HG03196 (cell line): Measurements from ENCODE around the gene TMEM143.
"Not testable (repeated sequence)": the region's sequence is repeated elsewhere in the genome, so short reads cannot be mapped to it uniquely, and the experiment has no call there.

ENCODE experiments used
- ATAC-seq: cut with Tn5 transposase; IDR thresholded peaks from one replicate; pipeline ENCODE4 v1.9.1; 2021; ENCODE audit not compliant: unreplicated experiment

TMEM143 gene

DNA sequence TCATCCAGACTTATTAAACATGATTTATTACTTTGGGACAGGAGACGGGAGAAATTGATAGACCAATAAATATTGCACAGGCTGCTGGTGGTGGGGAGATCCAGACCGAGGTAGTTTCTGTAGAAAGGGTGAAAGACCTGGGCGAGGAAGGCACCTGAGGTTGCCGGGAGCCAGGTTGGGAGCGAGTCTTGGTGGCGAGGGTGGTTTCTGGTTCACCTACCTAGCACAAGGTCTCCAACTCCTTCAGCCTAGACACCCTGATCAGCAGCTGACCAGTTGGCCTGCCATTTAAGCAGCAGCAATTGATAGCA, 31.4 kb downstream of the TMEM143 start:
- ATAC-seq = no peak

DNA sequence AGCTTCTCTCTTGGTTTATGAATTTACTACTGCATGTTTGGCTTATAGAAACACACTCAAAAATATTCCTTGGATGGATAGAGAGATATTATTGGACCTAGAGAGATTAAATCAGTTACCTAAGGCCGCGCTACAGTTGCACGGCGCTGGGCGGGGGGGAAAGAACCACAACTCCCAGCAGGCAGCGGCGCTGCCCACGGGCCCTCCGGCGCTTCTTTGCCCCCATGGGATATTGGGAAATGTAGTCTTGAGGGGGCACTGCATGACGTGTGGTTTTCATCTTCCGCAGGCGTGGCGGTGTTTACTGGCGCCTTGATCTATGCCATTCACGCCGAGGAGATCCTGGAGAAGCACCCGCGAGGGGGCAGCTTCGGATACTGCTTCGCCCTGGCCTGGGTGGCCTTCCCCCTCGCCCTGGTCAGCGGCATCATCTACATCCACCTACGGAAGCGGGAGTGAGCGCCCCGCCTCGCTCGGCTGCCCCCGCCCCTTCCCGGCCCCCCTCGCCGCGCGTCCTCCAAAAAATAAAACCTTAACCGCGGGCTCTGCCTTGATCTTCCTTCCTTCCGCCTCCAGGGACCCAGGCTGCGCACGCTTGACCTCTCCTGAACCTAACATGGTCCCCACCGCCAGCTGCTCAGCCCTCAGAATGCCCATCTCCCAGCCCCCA, 33.6 kb downstream of the TMEM143 start:
- peak; percentile 27 for ATAC-seq

DNA sequence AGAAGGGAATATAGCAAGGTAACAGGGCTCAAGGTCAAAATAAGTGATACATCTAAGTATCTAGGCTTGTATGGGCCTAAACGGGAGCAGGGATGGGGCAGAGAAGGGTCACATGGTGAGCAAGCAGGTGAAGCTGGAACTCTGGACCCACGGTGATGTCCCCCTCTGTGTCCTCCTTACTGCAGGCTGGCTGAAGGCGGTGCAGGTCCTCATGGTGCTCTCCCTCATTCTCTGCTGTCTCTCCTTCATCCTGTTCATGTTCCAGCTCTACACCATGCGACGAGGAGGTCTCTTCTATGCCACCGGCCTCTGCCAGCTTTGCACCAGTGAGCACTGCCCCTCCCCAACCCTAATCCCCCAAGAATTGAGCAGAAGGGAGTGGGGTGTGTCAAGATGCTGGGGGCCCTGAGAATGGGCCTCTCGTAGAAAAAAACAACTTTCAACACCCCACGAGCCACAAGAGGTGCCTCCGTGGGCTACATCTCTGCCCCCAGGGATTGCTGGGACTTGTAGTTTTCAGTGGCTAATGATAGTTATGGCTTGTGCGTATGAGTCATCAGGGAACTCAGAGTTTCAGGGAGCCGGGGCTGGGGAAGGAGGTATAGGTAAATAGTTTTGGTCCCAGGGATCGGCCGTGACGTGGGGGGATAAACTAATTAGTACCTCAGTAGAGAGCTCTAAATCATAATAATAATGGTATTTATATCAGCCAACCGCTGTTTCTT, 34.4 kb downstream of the TMEM143 start:
- no peak for ATAC-seq

DNA sequence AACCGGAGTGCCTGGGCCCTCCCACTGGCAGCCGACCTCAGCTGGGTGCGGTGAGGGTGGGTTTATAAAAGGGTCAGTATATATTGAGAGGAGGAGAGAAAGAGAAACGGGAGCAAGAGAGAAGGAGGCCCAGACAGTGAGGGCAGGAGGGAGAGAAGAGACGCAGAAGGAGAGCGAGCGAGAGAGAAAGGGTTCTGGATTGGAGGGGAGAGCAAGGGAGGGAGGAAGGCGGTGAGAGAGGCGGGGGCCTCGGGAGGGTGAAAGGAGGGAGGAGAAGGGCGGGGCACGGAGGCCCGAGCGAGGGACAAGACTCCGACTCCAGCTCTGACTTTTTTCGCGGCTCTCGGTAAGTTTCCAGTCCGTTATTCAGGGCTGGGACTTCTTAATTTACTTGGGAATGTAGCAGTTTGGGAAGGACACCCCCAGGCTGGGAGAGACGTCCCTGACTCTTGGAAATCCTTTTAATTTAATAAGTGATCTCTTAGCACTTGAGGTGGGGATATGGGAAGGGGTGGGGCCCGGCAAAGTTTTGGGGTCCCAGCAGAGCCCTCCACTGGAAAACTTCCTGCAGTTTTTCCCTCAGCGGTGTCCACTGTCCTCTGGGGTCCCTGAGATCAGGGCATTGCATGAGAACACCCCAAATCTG, 38.4 kb downstream of the TMEM143 start, which contains the start of gene EMP3:
Gene EMP3, plus strand, starts transcription at position 288 of the 646 bp plus-strand sequence. CDS start 1,293 bp downstream, outside the sequence.
- ATAC-seq = no peak

DNA sequence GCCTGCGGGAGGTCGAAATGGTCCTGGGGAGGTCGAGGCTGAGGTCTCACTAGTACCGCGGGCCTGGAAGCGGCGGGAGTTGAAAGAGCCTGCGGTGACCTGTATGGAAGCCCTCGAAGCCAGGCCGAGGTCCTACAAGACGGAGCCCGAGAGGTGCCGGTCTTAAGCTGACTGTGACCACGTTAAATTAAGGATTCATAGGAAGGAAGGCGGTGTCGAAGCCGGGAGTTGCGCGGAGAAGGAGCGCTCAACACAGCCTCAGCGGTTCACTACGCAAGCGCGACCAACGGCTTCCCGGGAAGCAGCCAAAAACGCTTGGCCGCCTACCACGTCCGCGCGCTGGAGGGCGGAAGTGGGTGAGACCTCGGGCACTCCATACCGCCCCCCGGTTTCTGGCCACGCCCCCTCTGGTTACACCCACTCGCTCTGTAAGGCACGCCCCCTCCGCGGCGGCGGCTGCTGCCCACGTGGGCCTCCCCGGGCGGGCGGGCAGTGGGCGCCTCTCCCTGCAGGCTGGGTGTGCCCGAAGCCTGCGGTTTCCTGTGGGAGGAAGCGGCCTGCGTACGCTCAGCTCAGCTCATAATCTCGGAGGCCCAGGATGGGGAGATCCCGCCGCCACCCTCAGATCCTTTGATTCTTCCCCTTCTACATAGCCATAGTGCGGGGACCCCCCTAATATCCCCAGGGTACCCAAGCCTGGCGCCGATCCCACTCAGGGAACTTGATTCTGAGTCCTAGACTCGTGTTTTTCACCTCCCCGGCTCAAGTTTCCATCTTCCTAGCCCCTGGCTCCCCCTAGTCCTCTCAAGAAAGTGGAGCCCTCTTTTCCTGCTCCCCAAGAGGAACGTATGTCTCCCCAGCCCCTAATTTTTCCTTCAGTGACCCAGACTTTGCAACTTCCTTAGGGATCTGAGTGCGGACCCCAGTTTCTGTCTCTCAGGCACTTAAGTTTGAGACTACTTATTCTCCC, 41.8 kb downstream of the TMEM143 start:
- ATAC-seq = peak; percentile 58

DNA sequence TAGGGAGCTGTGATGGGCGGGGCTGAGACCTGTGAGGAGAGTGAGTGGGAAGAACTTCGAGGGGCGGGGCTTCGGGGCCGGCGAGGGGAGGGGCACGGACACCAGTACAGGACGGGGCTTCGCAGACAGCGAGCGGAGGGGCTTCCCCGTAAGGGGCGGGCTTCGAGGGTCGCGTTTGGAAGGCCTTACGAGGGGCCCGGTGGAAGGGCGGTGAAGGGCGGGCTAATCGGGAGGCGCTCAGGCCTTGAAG, 42.4 kb downstream of the TMEM143 start:
- peak; percentile 48 for ATAC-seq

DNA sequence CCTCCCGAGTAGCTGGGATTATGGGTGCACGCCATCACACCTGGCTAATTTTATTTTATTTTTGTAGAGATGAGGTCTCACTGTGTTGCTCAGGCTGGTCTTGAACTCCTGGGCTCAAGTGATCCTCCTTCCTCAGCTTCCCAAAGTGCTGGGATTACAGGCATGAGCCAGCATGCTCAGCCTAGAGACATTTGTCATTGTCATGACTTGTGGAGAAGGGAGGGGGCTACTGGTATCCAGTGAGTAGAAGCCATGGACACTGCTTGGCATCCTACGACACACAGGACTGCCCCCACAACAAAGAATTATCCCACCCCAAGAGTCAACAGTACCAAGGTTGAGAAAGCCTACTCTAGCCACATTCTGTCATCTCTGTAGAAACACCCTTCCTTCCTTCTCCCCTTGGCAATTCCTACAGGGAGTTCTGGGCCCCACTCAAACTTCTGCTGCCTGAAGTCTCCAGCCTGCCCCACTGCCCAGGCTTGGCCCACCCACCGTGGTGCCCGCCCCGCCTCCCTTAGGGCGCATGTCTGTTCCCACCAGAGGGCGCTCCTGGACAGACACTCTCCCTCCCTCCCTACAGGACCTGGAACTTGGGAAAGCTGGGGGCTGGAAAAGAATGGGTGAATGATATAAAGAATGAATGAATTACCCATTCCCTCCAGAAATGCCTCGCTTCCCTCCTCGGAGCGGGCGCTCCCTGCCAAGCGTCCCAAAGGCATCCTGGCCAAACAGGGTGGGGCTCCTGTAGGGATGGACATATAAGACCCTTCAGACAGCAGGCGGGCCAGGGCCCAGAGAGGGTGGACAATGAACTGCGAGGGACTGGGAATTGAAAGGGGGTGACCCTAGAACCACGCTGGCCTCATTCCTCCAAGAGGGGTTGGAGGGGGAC, 43.8 kb downstream of the TMEM143 start:
- ATAC-seq = no peak

DNA sequence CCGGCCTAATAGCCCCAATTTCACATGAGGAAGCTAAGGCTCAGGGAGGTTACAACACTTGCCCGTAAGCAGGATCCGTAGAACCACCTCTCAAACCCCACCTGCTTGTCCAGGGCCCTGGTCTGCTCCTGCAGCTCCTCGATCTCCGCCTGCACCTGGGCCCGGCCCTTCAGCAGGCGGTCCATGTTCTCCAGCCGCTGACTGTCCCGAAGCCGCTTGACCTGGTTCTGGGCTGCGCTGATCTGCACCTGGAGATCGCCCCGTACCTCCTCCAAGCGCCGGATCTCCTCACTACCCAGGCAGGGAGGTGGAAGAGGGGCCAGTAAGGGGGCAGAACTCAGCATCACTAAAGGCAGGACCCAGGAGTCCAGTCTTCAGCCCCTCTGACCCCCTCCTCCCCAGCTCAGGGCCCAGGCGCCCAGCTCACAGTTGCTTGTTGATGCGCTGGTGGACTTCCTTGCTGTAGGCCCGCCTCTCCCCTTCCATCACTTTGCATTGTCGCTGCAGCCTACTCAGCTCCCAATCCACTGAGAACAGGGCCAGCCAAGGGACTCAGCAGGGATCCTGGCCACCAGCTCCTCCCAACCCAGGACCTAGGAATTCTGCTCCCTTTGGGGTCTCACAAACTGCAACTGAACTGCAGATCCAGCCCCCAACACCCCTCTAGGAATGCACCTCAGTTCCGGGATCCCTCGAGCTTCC, 45.3 kb downstream of the TMEM143 start:
- ATAC-seq = no peak

DNA sequence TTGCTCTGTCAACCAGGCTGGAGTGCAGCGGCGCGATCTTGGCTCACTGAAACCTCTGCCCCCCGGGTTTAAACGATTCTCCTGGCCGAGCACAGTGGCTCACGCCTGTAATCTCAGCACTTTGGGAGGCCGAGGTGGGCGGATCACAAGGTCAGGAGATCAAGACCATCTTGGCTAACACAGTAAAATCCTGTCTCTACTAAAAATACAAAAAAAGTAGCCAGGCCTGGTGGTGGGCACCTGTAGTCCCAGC, 46.1 kb downstream of the TMEM143 start:
- not testable (repeated sequence) for ATAC-seq

DNA sequence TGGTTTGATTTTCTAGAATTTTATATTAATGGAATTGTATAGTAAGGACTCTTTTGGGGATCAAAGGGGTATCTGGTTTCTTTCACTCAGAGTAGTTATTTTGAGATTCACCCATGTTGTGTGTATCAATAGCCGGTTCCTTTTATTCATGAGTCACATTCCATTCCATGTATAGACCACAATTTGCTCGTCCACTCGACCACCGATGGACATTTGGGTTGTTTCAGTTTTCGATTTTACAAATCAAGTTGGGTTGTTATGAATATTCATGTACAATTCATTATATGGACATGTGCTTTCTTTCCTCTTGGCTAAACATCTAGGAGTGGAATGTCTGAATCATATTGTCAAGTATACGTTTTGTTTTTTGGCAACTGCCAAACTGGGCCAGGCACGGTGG, 48.0 kb downstream of the TMEM143 start:
- ATAC-seq = no peak

DNA sequence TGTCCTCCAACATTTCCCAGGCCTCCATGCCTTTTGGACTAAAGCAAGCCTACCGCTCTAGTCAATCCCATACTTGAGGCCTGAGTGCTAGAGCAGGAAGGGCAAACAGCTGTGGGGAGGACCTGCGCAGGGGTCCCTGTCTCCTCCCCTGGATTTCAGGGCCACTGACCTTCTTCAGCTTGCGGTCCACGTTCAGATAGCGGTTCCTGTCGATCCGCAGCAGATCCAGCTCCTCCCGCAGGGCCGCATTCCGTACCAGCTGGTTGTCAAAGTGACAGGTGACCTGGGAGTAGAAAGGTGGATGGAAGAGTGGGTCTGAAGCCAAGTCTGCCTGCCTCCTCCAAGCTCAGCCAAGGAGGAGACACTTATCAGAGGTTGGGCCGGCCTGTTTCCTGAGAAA, 52.4 kb downstream of the TMEM143 start:
- ATAC-seq = no peak

DNA sequence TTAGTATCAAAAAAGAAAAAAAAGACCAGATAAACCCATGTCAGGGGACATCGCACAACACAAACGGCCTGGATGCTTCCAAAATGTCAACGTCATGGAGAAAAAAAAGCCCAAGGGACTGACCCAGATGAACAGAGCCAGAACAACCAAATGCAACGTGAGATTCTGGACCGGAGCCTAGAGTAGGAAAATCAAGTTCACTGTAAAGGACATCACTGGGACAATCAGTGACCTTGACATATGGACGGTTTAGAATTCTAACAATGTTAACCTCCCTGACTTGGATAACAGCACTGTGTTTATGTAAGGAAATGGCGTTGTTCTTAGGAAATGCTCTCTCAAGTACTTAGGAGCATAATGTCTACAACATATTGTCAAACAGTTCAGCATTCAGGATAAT, 53.5 kb downstream of the TMEM143 start:
- no peak for ATAC-seq

DNA sequence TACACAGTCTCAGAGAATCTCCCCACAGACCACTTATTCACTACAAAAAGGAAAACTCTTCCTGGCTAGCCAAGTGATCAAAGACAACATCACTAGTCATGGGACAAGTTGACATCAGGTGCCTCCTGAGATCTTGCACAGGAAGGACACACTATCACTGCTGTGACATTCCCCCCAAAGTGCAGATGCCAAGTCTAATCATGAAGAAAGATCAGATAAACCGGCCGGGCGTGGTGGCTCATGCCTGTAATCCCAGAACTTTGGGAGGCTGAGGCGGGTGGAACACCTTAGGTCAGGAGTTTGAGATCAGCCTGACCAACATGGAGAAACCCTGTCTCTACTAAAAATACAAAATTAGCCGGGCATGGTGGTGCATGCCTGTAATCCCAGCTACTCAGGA, 54.0 kb downstream of the TMEM143 start:
- not testable (repeated sequence) for ATAC-seq

DNA sequence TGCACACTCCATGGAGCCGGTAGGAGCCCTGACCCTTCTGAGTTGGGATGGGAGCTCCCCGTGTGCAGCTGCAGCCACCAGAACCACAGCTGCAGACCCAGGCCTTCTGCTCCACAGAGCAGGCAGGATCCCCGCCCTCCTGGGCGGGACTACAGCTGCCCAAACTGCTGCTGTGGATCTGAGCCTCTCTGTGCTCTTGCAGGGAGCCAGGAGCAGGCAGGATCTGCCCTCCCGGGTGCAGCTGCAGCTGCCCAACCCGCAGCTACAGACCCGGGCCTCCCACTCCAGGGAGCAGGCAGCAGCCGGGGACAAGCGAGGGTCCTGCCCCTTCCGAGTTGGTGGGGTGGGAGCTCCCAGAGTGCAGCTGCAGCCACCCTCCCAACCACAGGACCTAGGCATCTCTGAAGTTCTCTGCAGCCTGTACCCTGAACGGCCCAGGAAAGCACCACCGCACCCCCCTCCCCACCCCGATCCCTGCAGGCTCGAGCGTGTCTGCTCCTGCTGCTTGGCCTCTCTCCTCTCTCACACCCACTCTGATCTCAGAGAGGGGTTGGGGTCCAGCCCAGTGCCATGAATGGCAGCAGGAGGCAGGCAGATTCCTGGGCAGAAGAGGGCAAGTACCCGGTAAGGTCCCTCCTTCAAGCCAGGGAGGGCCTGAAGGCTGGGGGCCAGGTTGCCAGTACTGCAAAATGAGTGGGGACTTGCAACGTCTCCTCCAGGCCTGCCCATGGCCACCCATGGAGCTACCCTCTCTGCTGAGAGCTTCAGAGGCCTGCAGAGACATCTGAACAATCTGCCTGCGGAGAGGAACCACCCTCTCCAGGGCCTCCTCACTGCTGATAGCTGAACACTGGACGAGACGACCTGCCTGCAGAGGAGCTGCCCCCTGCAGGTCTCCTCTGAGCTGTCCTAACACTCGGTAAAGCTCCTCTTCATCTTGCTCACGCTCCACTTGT, 54.8 kb downstream of the TMEM143 start:
- no peak for ATAC-seq

DNA sequence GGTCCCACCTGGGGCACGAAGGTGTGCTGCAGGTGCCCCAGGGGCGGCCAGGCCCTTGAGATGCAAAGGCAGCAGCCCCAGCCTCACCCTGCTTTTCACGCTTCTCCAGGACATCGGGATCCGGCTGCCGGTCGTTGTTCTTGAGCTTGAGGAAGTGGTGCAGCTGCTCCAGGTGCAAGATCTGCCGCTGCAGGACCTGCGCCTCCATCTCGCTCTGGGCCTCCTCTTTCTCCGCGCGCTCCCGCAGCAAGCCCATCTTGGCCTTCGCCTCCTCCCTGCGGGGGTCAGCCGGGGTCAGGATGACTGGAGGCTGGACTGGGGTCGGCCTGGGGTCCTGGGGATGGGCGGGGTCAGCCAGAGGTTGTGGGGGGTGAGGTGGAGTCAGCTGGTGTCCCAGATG, 59.9 kb downstream of the TMEM143 start:
- ATAC-seq = no peak

DNA sequence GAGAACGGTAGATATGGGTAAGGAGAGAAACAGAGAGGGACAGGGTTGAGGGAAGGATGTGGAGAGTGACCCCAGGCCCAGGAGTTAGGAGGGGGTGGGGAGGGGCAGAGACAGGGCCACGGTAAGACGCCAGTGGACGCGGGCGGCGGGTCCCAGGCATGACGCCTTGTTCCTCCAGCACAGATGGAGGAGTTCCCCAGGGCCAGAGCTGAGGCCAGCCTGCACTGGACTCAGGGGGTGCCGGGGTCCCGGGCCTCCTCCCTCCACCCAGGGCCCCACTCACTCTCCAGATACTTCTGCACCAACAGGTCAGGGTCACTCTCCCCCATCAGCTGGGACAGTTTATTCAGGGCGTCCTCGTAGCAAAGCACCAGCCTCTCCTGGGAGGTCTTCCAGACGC, 60.4 kb downstream of the TMEM143 start:
- no peak for ATAC-seq

DNA sequence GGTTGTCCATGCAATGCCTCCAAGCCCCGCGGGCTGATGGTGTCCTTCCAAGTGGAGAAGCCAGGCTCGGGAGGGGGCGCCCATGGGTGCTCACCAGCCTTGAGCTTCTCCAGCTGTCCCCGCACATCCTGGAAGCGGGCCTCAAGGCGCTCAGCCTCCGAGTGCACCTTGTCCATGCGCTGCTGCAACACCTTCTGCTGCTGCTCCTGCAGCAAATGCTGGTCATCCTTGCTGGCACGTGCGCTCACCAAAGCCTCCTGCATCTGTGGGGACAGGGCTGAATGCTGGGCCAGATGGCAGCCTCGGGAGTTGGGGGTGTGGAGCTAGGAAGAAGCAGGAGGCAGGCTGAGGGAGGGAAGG, 61.2 kb downstream of the TMEM143 start:
- no peak for ATAC-seq

DNA sequence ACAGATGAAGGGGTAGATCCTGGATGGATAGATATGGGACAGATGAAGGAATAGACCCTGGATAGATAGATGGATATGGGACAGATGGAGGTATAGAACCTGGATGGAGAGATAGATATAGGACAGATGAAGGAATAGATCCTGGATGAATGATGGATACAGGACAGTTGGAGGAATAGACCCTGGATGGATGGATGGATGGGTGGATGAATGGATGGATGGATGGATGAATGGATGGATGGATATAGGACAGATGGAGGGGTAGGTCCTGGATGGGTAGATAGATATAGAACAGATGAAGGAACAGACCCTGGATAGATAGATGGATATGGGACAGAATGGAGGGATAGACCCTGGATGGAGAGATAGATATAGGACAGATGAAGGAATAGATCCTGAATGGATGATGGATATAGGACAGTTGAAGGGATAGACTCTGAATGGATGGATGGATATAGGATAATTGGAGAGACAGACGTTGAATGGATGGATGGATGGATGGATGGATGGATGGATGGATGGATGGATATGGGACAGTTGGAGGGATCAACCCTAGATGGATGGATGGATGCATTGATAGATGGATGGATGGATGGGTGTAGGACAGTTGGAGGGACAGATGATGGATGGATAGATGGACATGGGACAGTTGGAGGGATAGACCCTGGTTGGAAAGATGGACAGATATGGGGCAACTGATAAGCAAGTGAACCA, 61.7 kb downstream of the TMEM143 start:
- no peak for ATAC-seq
